DOHH2 (cell line): Measurements from ENCODE around the gene CTNNBL1.

Experiments
- EZH2phosphoT487 ChIP-seq: fragments of 200-600 bp; sonication (generic); IDR thresholded peaks from 2 replicates; pipeline ENCODE4 v1.6.1; 2017; ENCODE audit warnings: borderline replicate concordance, mild to moderate bottlenecking, antibody characterized with exemption, low read length, moderate library complexity, mixed read lengths
- TF ChIP-seq, protein P1 (sequence below): fragments of 200-600 bp; sonication (generic); IDR thresholded peaks from one replicate; pipeline ENCODE4 v1.5.1; 2014; ENCODE audit warnings: antibody characterized with exemption, mild to moderate bottlenecking, low read depth, low read length; ENCODE audit not compliant: poor library complexity, severe bottlenecking

DNA sequence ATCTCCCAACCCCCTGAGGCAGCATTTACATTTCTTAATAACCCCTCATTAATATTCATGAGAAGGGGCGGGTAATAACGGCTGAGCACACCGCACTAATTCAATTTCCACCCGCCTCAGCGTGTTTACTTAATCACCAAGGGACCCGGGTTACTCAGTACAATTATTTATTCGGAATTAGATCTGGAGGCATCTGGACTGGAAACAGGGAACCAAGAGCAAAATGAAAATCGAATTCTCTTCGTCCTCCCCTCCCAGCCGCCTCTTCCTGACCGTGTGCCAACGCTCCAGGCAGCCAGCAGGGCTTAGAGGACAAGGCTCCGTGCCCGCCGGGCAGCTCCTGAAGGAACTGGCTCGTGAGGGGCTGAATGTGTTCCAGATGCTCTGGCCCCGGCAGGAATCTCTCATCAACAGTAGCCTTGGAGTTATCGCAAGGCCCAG is 23.5 kb upstream of the CTNNBL1 start:
- TF ChIP-seq, protein P1, sequence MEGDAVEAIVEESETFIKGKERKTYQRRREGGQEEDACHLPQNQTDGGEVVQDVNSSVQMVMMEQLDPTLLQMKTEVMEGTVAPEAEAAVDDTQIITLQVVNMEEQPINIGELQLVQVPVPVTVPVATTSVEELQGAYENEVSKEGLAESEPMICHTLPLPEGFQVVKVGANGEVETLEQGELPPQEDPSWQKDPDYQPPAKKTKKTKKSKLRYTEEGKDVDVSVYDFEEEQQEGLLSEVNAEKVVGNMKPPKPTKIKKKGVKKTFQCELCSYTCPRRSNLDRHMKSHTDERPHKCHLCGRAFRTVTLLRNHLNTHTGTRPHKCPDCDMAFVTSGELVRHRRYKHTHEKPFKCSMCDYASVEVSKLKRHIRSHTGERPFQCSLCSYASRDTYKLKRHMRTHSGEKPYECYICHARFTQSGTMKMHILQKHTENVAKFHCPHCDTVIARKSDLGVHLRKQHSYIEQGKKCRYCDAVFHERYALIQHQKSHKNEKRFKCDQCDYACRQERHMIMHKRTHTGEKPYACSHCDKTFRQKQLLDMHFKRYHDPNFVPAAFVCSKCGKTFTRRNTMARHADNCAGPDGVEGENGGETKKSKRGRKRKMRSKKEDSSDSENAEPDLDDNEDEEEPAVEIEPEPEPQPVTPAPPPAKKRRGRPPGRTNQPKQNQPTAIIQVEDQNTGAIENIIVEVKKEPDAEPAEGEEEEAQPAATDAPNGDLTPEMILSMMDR: no peak
- no peak for TF ChIP-seq EZH2phosphoT487
